ENCODE measurements around the gene GRAMD4. TPM values are rescaled to one million over a fixed set of nuclear protein-coding genes. Genes with fewer than 3 reads are reported as not detected.
A peak's percentile ranks its signal among the peaks of the same experiment; 100 is the strongest.
"Not testable (repeated sequence)": the region's sequence is repeated elsewhere in the genome, so short reads cannot be mapped to it uniquely, and the experiment has no call there.

The GRAMD4 gene
- total RNA-seq, 1 donor from 2014 or later = 58.1 TPM

- DNase-seq = no peak
- no peak overlapping the region for H3K27ac ChIP-seq
- no peak for ATAC-seq
- no peak for TF ChIP-seq CTCF (IDR thresholded peaks at IDR 0.05)
- peaks cover 11% of the 10 kb centered on the region for H3K4me1 ChIP-seq
- intact Hi-C loops (cut with DNase I) = no loop called here
- H3K4me3 ChIP-seq = no peak overlapping the region
- peaks cover 21% of the 10 kb centered on the region for H3K36me3 ChIP-seq
- H3K9me3 ChIP-seq = no peaks in the 10 kb centered on the region
- H3K27me3 ChIP-seq (ENCODE audit: low read depth) = no peaks in the 10 kb centered on the region
Observed at GRCh38 chr22:46629291-46629690, 9.1 kb downstream of the GRAMD4 start.

- TF ChIP-seq CTCF (IDR thresholded peaks at IDR 0.05) = no peak
- H3K9me3 ChIP-seq = no peaks in the 10 kb centered on the region
- H3K4me1 ChIP-seq = peaks cover 12% of the 10 kb centered on the region
- H3K36me3 ChIP-seq = peaks cover 21% of the 10 kb centered on the region
- H3K4me3 ChIP-seq = no peak overlapping the region
- DNase-seq (no peak), ATAC-seq (no peak)
- H3K27me3 ChIP-seq (ENCODE audit: low read depth) = no peaks in the 10 kb centered on the region
- intact Hi-C loops (cut with DNase I) = no loop called here
- no peak overlapping the region for H3K27ac ChIP-seq
Observed at GRCh38 chr22:46631113-46631512, 10.9 kb downstream of the GRAMD4 start.

GRCh38 chr22:46632646-46633249 is 12.6 kb downstream of the GRAMD4 start:
- Histone ChIP-seq H3K27me3 (ENCODE audit: low read depth) (no peaks in the 10 kb centered on the region), H3K36me3 (peaks cover 10% of the 10 kb centered on the region), H3K4me3 (no peak overlapping the region), H3K27ac (no peak overlapping the region), H3K4me1 (peaks cover 12% of the 10 kb centered on the region), H3K9me3 (no peaks in the 10 kb centered on the region)
- ATAC-seq (no peak), DNase-seq (no peak)
- intact Hi-C loops (cut with DNase I) = no loop called here
- TF ChIP-seq CTCF (IDR thresholded peaks at IDR 0.05) = no peak

- DNase-seq (no peak), ATAC-seq (no peak)
- Histone ChIP-seq H3K36me3 (peaks cover 7% of the 10 kb centered on the region), H3K27me3 (ENCODE audit: low read depth) (no peaks in the 10 kb centered on the region), H3K4me1 (peaks cover 12% of the 10 kb centered on the region), H3K27ac (no peak overlapping the region), H3K9me3 (no peaks in the 10 kb centered on the region), H3K4me3 (no peak overlapping the region)
- no peak for TF ChIP-seq CTCF (IDR thresholded peaks at IDR 0.05)
- intact Hi-C loops (cut with DNase I) = no loop called here
Observed at GRCh38 chr22:46633334-46633890, 13.2 kb downstream of the GRAMD4 start.

GRCh38 chr22:46634011-46634699 is 14.0 kb downstream of the GRAMD4 start:
- Histone ChIP-seq H3K4me1 (peaks cover 12% of the 10 kb centered on the region), H3K36me3 (peaks cover 7% of the 10 kb centered on the region), H3K27me3 (ENCODE audit: low read depth) (no peaks in the 10 kb centered on the region), H3K9me3 (no peaks in the 10 kb centered on the region), H3K4me3 (no peak overlapping the region), H3K27ac (no peak overlapping the region)
- ATAC-seq = peak; percentile 23 to 33
- intact Hi-C loops (cut with DNase I) = no loop called here
- no peak for DNase-seq
- TF ChIP-seq CTCF (IDR thresholded peaks at IDR 0.05) = no peak

- intact Hi-C loops (cut with DNase I); H3K9me3 ChIP-seq; H3K27me3 ChIP-seq (ENCODE audit: low read depth); H3K27ac ChIP-seq; H3K4me3 ChIP-seq: not testable (repeated sequence)
- ATAC-seq (peak in 1 of 2 donors; percentile 42), DNase-seq (peak; percentile 78)
- H3K36me3 ChIP-seq = peaks cover 12% of the 10 kb centered on the region
- peaks cover 12% of the 10 kb centered on the region for H3K4me1 ChIP-seq
Observed at GRCh38 chr22:46634973-46635685, 14.9 kb downstream of the GRAMD4 start.
